GM21360 (cell line): ENCODE results near the gene AP5Z1.
"Not testable (repeated sequence)": the region's sequence is repeated elsewhere in the genome, so short reads cannot be mapped to it uniquely, and the experiment has no call there.

ENCODE experiments used
- ATAC-seq: cut with Tn5 transposase; IDR thresholded peaks from one replicate; pipeline ENCODE4 v1.9.1; 2021; ENCODE audit warnings: mild to moderate bottlenecking, moderate library complexity; ENCODE audit not compliant: unreplicated experiment

AP5Z1 gene

GRCh38 chr7:4787541-4787940, 12.1 kb downstream of the AP5Z1 start:
- no peak for ATAC-seq

DNA sequence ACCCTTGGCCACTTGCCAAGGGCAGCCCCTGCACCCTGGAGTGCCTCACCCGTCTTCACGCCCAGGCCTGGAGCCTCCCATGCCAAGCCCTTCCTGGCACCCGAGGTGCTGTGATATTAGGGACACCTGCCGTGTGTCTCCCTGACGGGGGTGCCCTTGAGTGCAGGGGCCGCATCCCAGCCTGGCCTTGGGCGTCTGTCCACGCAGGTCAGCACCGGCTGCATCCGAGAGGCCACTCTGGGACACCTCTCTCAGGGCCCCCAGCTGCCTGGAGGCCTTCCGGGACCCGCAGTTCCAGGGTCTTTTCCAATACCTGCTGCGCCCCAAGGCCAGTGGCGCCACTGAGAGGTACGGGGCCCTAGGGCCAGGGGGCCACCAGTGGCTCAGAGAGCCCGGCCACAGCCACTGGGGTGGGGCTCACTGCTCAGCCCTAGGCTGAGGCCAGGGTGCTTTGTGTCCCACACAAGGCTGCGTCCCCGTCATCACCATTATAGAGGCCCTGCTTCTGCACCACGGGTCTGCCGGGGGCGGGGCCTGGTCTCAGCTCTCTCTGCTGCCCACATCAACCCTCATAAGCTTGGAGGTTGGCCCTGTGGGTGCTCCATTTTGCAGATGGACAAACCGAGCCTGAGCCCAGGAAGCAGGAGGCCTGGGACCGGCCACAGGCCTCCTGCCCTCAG, 12.7 kb downstream of the AP5Z1 start:
- no peak for ATAC-seq

DNA sequence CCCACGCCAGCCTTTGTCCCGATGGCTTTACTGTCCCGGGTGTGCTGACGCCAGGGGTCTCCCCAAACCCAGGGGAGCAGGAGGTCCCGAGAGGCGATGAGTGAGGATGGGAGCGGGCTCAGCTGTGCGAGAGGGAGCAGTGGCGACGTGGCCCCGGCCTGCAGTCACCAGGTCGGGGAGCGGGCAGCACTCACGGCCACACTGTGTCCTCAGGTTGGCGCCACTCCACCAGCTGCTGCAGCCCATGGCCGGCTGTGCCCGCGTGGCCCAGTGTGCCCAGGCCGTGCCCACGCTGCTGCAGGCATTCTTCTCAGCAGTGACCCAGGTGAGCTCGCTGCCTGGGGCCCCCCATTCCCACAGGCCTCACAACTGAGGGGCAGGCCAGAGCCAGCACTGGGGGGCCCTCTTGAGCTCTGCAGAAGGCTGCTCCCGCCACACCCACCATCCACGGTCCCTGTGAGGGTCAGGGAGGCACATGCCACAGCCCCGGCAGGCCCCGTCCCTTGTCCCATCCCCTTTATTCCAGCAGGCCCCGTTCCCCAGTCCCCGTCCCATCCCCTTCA, 13.3 kb downstream of the AP5Z1 start:
- ATAC-seq, result no peak

GRCh38 chr7:4789194-4790077, 14.0 kb downstream of the AP5Z1 start:
- ATAC-seq, result no peak

DNA sequence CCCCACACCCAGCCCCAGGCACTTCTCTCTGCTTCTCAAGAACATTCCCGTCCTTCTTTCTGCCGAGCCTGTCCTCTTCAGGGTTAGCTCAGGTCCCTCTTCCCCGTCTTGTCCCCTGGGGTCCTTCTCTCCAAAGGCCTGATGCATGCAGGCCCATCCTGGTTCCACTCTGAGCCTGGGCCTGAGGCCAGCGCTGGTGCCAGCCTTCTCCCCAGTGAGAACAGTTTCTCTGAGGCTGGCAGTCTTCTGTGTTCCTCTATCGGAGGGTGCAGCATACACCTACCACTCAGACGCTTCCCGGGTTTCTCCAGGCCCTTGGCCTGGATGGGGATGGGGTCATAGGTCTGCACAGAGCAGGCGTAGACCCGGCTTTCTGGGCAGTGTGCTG, 14.6 kb downstream of the AP5Z1 start:
- ATAC-seq, result no peak

DNA sequence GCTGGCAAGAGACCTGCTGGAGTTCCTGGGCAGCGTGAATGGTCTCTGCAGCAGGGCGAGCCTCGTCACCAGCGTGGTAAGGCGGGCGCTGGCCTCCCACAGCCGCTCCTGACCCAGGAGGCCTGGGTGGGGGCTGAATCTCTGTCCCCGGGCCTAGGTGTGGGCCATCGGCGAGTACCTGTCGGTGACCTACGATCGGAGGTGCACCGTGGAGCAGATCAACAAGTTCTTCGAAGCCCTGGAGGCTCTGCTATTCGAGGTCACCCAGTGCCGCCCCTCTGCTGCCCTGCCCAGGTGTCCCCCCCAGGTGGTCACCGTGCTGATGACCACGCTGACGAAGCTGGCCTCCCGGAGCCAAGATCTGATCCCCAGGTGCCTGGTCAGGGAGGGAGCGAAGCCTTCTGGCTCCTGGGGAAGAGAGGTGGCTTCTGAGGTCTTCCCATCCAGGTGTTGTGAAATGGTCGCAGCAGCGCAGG, 15.1 kb downstream of the AP5Z1 start:
- ATAC-seq, result no peak

DNA sequence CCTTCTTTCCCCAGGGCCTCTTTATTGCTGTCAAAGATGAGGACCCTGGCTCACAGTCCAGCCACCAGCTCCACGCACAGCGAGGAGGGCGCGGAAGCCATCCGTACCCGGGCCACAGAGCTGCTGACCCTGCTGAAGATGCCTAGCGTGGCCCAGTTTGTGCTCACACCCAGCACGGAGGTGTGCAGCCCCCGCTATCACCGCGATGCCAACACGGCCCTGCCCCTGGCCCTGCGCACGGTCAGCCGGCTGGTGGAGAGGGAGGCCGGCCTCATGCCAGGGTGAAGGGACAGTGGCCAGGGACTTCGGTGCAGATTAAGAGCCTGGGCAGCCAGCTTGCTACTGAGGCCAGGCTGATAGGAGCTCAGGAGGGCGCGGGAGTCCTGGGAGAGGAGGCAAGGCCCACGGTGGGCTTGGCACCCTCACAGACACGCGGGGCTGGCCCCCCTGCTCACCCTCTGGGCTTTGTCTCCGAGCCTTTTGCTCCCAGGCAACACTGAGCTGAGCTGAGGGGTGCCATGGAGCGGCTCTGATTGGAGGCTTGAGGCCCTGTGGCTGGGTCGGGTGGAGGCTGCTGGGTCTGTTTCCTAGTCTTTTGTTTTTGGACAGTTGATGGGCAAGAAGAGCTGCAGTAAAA, 15.8 kb downstream of the AP5Z1 start:
- ATAC-seq, result no peak

DNA sequence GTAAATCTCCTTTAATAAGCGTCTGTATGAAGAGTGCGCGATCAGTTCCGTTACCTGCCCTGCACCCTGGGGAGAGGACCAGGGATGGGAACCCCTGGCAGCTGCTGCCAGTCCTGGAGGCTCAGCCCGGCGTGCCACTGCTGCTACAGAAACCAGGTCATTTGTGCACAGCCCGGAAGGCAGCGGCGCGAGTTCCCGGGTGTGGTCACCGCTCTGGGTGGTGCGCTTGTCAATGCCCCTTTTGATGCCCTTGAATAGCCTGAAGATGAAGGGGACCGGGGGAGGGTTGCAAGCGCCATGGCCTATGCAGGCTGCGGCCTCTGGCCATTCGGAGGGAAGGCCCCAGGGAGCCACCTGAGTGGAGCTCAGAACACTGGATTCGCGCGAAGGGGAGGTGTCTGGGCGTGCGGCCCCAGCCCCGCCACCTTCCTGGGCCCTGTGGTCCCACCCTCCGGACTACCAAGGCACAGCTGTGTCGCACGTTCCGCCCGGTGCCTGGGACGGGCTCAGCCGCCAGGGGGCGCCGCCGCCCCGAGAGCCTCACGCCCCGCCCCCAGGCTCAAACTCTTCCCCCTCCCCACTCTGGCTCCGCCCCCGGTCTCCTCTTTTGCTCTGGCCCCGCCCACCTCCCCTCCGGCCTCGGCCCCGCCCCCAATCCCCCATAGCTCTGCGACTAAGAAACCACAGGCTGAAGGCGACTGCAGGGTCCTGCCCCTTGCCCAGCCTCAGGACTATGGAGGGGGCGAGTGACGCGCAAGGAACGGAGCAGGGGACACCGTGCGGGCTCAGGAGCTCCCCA, 16.5 kb downstream of the AP5Z1 start:
- ATAC-seq, result no peak

DNA sequence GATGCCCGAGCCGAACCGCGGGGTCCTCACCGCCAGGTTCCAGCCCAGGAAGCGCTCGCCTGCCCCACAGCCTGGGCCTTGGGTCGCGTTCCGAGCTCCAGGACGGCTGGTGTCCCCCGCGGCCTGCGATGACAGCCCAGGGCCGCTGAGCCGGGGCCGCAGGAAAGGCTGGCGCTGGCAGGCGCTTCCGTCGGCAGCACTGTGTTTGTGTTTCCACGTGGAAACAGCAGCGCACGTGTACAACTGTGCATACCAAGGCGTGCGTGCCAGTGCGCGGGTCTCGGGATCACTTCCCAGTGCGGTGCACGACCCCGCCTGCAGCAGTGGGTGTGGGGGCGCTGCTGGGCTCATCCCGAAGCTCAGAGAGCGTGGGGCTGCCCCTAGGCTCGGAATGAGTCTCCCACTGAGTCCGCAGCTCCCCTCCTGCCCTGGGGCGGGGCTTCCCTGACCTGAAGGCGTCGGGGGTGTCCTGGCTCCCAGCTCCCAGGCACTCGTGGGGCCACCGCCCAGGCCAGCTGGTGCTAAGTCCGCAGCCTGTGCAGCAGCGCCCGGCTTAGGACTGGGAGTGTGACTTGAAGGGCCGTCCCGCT, 17.2 kb downstream of the AP5Z1 start:
- ATAC-seq, result no peak

GRCh38 chr7:4793385-4793993, 18.1 kb downstream of the AP5Z1 start:
- ATAC-seq, result not testable (repeated sequence)

DNA sequence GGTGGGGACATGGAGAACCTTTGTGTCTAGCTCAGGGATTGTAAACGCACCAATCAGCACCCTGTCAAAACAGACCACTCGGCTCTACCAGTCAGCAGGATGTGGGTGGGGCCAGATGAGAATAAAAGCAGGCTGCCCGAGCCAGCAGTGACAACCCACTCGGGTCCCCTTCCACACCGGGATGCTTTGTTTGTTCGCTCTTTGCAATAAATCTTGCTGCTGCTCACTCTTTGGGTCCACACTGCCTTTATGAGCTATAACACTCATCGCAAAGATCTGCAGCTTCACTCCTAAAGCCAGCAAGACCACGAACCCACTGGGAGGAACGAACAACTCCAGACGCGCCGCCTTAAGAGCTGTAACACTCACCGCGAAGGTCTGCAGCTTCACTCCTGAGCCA, 18.7 kb downstream of the AP5Z1 start:
- ATAC-seq, result not testable (repeated sequence)

DNA sequence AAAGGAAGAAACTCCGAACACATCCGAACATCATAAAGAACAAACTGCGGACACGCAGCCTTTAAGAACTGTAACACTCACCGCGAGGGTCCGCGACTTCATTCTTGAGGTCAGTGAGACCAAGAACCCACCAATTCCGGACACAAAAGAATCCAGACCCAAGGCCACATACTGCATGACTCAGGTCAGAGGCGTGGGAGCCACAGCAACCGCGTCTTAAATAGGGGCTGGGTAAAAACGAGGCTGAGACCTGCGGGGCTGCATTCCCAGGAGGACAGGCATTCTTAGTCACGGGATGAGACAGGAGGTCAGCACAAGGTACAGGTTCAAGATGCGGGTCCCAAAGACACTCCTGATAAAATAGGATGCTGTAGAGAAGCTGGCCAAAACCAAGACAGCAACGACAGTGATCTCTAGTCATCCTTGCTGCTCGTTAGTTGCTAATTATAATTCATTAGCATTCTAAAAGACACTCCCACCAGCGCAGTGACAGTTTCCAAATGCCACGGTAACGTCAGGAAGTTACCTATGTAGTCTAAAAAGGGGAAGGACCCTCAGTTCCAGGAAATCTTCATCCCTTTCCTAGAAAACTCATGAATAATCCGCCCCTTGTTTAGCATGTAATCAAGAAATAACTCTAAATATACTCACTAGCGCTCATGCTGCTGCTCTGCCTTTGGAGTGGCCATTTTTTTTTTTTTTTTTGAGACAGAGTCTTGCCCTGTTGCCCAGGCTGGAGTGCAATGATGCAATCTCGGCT, 19.3 kb downstream of the AP5Z1 start:
- no peak for ATAC-seq

DNA sequence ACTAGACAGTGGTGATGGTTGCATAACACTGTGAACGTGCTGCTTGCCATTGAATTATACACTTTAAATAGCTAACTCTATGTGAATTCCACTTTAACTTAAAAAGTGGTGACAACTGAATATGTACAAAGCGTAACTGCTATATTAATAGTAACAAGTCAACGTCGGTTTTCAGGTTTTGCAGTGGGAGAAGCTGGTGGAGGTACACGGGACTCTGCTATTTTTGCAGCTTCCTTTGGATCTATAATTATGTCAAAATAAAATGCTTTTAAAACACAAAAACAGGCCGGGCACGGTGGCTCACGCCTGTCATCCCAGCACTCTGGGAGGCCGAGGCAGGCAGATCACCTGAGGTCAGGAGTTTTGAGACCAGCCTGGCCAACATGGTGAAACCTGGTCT, 21.0 kb downstream of the AP5Z1 start:
- no peak for ATAC-seq

DNA sequence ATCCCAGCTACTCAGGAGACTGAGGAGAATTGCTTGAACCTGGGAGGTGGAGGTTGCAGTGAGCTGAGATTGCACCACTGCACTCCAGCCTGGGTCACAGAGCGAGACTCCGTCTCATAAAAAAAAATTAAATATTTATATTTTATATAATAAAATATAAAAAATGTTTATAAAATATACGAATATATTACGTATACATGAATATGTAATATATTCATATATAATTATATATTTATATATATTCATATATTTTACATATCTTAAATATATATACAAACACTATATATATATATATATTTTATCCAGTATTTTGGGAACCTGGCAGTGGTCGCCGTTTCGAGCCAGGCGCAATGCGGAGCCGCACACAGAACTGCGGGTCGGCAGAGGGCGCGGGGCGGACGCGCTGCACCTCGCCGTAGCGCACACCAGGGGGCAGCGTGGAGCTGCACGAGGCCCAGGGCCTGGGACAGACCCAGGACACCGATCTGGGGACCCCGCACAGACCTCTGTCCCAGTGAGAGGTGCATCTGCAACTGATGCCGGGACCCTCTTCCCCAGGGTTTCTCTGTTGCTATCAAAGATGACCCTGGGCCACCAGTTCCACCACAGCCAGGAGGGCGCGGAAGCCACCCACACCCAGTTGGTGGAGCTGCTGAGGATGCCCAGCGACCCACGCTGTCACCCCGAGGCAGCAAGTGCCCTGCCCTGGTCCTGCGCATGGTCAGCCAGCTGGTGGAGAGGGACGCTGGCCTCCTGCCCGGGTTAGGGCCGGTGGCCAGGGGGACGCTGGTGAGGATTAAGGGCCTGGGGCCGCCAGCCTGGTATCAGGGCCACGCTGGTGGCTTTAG, 22.7 kb downstream of the AP5Z1 start:
- ATAC-seq, result peak; percentile 72

- ATAC-seq, result no peak
These were observed 23.3 kb downstream of the AP5Z1 start for GRCh38 chr7:4798706-4799235.

GRCh38 chr7:4799508-4800268, 24.3 kb downstream of the AP5Z1 start:
- no peak for ATAC-seq

- no peak for ATAC-seq
These were observed 25.1 kb downstream of the AP5Z1 start for GRCh38 chr7:4800487-4800886.
